CMK (cell line): ENCODE results near the gene FIG4.
"Not testable (repeated sequence)": the region's sequence is repeated elsewhere in the genome, so short reads cannot be mapped to it uniquely, and the experiment has no call there.

ENCODE experiments used
- DNase-seq: peaks from one replicate; pipeline ENCODE4 v3.0.0-alpha.2; 2010; ENCODE audit warnings: low read depth

FIG4 gene

DNA sequence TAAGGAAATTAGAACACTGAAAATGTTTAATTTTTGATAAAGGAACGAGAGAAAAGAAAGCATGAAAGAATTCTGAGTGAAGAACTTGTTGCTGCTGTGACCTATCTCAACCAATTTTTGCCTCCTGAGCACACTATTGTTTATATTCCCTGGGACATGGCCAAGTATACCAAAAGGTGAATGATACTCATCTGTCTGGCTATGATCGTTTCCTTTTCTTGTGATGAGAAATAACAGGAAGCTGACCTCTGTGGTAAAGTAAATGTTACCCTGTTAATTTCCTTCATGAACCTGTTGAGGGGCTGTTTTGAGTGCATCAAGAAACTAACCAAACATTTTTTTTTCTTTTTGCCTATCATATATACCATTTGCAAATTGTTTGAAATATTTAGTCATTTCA, 69.1 kb downstream of the FIG4 start:
- DNase-seq, result no peak

DNA sequence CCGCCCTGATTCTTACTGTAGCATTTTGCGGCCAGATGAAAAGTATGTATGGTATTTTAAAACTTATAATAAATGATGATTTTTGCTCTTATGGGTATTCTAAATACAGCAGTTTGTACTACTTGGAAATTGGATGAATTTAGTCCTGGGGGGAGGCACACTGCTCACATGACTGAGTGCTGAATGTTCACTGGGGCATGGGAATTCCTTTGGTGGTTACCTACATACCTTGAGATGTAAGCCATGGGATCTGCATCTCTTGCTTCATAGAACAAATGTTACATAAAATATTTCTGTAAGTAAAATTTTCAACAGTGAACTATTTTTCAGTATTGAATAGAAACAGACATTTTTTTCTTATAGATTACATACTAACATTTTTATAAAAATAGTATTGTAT, 71.1 kb downstream of the FIG4 start:
- no peak for DNase-seq

DNA sequence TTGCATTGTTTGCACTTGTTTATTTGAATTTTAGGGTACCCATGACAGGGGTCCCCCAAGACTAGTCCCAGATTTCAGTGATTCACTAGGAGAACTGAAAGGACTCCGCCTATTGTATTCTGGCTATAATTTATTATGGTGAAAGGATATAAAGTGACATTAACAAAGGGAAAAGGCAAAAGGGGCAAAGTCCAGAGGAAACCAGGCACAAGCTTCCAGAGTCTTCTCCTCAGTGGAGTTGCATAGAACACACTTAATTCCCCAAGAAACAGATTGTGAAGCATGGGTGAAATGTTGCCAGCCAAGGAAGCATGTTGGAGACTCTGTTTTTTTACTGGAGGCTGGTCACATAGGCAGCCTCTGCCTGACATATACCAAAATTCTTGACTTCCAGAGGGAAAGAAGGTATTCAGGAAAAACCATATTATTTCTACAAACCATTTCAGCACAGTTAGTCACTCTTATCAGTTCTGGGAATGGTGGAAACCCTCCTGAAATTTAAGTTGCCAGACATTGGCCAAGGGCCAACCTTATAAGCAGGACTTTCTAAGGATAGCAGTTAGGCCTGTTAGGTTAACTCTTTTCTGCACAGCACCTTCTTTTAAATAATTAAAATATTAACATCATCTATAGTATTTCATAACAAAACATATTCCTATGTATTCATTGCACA, 71.8 kb downstream of the FIG4 start:
- DNase-seq, result no peak

DNA sequence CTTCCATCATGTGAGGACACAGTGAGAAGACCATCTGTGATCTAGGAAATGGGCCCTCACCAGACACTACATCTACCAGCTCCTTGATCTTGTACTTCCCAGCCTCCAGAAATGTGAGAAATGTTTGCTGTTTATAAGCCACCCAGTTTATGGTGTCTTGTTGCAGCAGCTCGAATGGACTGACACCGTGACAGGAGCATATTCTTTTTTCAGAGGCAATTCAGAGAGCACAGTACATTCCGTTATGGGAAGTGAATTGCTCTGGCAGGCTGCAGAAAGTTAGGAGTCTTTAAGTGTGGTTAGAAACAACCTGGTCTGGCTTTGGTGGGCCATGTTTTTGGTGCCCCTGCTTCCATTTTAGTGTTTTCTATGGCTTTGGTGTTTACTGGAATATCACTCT, 75.1 kb downstream of the FIG4 start:
- no peak for DNase-seq

DNA sequence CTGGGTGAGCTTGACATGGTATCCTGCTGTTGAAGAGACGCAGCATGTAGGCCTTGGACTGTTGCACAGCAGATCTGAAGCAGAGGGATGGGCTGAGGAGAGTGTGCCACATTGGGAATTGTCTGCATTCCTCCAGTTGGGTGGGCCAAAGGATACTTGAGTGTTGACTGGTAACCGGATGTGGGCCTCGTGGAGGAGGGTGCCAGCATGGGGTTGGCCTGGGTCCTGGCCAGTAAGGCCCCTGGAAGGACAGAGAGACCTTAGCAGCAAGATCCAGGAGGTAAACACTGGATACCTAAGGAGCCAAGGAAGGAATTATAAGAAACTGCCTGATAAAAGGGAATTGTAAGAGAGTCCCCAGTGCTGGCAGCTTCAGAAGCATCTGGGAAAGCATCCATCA, 76.9 kb downstream of the FIG4 start:
- DNase-seq, result no peak

DNA sequence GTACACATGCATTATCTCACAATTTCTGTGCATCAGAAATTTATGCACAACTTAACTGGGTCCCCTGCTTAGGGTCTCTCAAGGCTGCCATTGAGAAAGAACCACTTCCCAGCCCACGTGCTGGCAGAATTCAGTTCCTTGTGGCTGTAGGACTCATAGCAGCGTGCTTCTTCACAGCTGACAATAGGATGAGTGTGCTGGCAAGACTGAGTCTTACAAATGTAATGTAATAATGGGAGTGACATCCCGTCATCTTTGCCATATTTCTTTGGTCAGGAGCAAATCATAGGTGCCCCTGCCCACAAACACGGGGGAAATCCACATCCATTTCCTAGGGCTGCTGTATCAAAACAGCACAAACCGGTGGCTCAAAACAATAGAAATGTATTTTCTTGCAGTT, 77.4 kb downstream of the FIG4 start:
- no peak for DNase-seq

DNA sequence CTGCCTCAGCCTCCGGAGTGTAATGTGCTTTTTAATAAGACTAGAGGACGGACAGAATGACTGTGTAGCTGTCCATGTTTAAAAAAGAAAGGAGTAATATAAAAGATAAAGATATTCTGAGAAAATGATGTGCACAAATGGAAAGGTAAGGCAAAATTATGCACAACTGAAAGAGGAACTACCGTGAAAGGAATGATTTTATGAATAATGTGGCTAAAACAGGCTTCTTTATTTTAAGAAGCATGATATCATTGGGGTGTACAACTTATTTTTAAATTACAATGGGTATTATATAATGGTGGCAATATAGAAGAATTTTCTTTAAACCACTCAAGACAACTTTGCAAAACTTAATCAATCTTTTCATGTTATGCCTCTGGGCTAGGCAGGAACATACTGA, 78.1 kb downstream of the FIG4 start:
- no peak for DNase-seq

DNA sequence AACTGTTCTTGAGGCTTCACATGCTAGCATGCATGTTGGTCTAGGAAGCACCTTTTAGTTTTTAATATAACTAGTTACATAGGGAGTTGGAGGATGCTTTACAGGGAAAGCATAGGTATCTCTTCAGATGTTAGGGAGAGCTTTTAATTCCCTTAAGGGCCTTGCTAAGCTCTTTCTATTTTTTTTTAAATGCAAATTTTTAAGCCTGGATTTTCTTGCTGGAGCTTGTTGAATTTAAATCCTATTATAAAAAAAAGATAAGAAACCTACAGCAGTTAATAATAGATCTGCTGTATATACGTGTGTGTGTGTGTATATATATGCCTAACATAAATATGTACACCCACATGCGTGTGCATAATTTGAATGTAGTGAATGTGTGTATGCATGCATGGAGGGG, 79.0 kb downstream of the FIG4 start:
- DNase-seq, result no peak

DNA sequence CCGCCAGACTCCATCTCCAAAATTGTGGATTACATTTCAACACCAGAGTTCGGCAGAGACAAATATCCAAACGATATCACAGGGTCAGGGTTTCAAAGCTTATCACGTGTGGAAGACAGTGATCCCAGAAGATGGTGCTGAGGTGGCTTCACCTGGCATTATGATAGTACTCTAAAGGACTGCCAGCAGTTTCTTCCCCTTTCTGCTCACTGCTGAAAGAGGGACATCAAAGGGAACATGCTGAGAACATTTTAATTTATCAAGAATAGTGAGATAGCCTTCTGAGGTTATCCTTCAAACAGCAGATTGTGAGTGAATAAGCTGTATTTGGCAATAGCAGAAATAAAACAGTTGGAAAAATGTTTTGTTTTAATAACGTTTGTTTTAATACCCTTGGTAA, 79.7 kb downstream of the FIG4 start:
- no peak for DNase-seq

DNA sequence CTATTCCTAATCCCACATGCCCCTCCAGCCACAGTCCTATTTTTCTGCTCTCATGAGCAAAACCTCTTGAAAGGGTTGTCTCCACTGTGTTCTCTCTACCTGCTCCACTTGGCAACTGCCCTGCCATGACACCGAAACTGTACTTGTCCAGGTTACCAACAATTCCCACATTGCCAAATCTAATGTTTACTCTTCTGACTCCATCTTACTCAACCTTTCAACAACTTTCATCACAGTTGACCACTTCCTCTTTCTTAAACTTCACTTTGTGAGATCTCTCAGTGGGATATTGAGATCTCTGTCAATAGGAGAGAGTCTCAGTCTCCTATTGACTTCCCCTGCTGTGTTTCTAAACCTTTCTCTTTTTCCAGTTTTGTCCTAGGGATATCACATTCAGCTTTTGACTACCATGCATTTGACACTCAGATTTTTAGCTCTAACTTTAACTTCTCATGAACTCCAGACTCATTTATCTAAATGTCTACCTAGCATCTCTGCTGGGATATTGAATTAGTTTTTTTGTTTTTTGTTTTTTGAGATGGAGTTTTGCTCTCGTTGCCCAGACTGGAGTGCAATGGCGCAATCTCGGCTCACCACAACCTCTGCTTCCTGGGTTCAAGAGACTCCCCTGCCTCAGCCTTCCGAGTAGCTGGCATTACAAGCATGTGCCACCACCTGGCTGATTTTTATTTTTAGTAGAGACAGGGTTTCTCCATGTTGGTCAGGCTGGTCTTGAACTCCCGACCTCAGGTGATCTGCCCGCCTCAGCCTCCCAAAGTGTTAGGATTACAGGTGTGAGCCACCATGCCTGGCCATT, 81.1 kb downstream of the FIG4 start:
- not testable (repeated sequence) for DNase-seq

DNA sequence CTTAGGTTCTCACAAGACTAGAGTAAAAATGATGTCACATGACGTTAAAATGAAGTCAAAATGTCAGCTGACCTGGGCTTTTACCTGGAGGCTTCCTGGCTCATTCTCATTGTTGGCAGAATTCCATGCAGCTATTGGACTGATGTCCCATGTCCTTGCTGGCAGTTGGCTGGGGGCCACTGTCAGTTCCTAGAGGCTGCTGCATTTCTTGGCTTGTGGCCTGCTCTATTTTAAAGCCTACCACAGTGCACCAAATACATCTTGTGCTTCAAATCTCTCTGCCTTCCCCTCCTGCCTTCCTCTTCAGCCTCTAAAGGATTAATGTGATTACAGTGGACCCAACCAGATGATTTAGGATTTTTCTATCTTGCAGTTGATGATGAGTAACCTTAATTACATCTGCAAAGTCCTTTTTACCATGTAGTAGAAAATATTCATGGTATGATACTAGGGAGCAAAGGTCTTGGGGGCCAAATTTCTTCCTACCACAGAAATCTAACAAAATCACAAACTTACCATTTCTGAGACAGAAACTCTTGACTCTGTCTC, 81.9 kb downstream of the FIG4 start:
- DNase-seq, result no peak

DNA sequence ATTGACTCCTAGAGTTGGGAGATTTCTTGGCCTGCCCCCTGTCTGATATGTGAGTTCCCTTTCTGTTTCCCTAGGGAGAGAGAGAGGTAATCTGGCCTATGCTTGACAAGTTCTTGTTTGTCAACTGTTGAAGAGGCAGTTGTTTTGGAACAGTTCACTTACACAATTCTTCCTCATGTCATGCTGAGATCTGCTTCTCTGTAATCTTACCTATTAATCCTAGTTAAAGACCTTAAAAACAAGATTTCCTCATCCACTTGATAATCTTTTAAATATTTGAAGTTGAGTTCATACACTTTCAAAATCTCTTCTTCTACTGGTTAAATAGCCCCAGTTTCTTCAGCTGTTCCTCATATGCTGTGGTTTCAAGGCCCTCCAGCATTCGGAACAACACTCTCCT, 89.9 kb downstream of the FIG4 start:
- no peak for DNase-seq

DNA sequence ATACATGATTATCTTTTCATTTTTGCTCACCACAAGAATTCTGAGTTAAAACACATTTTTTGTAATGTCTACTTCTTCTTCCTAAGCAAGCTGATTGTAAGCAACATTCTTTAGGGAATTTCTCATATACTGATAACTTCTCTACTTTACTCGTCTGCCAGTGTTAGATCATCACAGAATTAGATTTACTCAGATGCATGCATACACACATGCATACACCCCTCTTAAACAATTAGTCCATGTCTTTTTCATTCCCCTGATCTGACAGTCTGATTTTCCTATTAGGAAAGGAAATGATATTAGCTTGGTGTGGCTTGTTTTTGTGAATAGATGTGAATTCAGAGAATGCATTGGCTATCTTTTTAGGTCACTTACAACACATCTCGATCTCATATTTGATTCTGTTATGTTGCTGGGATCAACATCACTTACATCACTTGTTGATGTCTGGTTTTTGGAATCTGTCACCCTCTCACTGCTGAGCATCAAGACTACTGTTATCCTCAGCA, 91.4 kb downstream of the FIG4 start:
- no peak for DNase-seq

DNA sequence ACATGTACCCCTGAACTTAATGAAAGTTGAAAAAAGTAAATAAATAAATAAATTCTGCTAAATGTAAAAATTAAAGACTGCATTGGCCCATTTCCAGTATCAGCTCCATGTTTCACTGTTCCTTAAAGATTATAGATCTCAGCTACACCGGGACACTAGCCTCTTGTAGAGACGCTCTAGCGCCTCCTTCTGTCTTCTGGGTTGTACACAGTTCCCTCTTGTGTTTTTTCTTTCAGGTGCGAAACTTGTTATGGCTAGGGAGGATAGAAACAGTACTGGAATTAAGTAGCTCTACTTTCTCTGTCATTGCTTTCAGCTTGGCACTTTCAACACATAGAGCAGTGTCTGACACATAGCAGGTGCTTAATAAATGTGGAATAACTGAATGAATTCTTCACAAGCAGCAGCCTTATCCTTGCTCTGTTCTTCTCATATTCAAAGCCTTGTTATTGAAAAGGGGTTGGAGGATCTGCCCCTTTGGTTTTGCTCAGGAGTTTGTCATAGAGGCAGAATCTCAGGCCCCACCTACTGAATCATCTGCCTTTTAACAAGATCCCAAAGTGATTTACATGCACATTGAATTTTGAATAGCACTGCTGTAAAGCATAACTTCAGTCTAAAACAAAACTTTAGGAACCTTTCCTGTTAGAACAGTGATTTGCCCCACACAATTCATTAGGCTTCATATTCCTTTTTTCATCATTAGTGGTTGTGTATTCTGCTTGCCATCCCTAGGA, 92.3 kb downstream of the FIG4 start:
- DNase-seq, result no peak

DNA sequence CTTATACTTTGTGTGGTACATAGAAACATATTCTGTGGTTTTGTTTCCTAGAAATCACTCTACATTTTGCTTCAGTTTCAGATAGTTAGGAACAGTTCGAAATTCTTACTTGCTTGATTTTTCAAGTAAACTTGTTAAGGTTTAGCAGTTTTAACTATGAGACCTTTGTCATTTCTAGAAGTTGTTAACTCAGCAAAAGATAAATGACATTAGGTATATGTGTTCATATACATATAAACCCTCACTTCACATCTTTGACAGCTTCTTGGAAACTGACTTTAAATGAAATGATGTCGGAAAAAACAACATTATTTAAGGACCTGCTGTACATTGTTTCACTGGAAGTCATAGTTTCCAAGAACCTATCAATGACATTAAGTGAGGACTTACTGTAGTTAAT, 96.2 kb downstream of the FIG4 start:
- no peak for DNase-seq

DNA sequence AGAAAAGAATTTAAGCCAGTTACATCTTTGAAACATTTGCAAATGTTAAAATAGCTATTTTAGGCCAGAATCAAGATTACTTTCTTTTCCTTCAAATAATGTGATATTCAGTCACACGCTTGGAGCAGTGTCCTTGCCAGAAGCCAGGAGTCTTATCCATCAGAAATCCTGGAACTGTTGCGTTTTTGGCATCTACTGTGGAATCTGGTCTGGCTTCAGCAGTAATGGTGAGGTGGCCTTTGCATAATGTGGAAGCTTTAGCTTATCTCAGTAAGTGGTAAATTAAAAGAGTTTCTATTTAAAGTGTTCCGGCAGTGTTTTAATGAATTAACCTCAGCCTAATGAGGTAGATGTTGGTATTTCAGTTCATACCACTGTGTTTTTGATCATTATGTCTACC, 97.6 kb downstream of the FIG4 start:
- no peak for DNase-seq

DNA sequence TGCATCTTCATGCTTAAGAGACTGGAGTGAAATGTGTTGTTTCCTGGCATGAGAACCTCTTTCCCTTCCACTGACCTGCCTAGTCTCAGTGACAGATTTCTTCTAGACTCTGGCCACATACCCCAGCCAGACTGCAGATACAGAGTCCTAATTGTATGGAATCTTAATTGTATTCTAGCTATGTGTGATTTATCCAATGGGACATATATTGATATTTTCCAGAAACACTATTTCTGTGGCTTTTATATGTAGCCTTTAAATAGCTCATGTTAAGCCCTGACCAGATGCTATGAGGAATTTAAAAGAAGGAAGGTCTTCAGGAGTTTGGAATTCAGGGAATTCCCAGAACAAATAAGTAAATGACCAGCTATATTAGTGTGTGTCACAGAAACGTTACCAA, 99.0 kb downstream of the FIG4 start:
- no peak for DNase-seq

DNA sequence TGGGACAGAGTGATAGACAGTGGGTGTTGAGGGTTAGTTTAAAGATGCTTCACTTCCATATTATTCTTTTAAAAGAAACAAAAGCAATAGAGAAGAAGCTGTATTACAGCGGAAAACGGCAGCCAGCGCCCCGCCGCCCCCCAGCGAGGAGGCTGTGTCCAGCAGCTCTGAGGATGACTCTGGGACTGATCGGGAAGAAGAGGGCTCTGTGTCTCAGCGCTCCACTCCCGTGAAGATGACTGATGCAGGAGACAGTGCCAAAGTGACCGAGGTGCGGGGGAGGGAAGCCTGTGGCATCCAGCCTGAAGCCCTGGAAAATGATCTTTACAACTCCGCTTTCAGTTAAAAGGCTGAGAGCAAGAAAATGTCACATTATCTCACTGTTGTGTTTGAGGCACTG, 100.2 kb downstream of the FIG4 start:
- DNase-seq, result no peak

DNA sequence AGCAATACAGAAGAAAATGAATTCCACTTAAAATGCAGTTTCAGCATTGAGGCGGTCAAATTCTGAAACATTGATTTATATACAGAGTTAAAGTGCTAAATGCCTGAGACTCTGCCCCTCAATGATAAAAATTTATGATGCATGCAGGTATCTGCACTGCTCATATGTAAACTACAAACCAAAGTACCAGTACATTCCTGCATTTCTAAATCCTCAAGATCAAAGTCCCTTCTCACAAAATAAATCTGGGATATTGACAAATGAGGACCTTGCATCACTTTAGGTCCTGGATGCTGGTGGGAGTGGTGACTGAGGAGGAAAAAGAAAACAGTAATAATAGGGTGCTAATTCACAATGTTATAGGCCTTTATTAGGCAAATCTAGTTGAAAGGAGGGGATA, 101.9 kb downstream of the FIG4 start:
- DNase-seq, result no peak

DNA sequence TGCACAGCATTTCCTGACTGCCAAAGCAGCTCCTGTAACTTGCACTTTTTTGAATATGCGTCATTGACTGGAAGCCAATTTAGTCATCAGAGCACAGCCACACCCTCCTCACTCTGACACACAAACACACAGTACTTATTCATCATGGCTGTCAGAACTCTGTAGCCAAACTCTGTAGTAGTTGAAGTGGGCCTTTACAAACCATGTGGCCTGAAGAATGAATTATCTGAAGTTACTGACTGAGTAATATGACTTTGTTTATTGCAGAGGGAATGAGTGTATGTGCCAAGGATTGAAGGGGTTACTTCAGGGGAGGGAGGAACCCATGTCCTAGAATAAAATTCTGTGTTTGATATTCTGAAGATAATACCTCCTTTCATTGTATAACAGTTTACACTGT, 102.7 kb downstream of the FIG4 start:
- DNase-seq, result no peak

DNA sequence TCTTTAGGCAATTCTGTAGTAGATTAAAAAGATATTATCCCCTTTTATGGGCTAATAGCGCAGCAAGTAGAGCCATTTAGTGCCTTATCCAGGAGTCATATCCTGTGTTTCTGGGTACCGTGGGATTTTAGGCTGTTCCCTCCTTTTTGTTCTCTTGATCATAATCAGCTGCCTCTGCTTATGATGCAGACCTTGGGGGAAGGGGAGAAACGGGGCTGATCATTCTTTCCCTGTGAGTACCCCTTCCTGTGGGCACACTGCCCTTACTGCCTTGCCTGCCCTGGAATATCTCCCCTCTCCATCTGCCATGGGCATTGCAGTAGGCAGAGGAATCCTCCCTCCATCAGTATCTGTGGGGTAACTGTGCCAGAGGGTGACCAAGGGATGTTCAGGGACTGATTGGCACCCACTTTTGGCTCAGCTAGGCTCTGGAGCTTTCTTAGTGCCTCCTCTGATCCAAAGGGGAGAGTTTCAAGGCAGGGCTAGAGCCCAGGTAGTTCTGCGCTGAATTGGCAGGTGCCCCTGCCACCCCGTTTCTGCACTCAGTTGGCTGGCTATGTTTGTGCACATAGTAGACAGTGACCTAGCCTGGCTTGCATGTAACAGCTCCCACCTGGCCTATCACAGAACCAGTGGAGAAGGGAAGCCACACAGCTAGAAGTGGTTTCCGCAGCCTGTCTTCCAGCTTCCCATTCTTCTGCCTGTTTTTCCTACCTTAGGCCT, 103.3 kb downstream of the FIG4 start:
- DNase-seq, result no peak

DNA sequence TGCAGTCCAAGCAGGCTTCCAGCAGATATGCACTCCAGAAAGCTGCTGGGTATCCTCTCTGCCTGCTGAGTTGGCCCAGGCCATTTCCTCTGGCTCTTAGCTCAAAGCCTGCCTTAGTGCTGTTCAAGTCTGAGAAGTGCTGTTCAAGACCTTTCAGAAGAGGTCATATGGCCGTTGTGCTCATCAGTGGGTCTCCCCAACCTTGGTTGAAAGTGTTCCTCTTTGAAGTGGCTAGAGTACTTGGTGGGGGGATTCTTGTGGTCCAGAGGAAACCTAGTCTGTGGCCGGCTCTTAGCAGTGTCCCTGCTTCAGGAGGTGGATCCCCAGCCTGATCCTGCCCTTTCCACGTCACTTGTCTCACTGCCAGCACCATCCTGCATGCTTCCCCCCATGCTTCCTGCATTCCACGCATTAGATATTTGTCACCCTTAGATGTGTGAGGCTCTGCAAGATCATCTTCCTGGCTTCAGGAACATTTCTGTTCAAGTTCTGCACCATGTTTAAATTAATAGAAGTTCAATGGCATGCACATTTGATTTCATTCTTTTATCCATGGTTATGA, 105.0 kb downstream of the FIG4 start:
- no peak for DNase-seq
